Measurements from ENCODE around the gene ATP5PO.

GRCh38 chr21:33924766-33925100 lies 9.1 kb upstream of the ATP5PO start:
- TF ChIP-seq RAD21 (IDR thresholded peaks at IDR 0.05; ENCODE audit: low read length) (0 out of 2 replicates have a peak, but pooled peaks have one; percentile 2), EP300 (IDR thresholded peaks at IDR 0.05; ENCODE audit: borderline replicate concordance in 1 of 2, low read depth in 1 of 2, low read length in 1 of 2) (no peak), POLR2AphosphoS5 (IDR thresholded peaks at IDR 0.05; ENCODE audit: low read depth, low read length) (no peak), NFIC (IDR thresholded peaks at IDR 0.05; ENCODE audit: borderline replicate concordance) (no peak), SMC3 (IDR thresholded peaks at IDR 0.05; ENCODE audit: low read depth, low read length) (no peak), EZH2phosphoT487 (IDR thresholded peaks at IDR 0.05; ENCODE audit: borderline replicate concordance, low read depth) (no peak), SIN3A (IDR thresholded peaks at IDR 0.05; ENCODE audit: borderline replicate concordance, low read depth, low read length) (no peak), REST (IDR thresholded peaks at IDR 0.05; ENCODE audit: low read depth, low read length) (no peak)
- TF ChIP-seq, protein P1, sequence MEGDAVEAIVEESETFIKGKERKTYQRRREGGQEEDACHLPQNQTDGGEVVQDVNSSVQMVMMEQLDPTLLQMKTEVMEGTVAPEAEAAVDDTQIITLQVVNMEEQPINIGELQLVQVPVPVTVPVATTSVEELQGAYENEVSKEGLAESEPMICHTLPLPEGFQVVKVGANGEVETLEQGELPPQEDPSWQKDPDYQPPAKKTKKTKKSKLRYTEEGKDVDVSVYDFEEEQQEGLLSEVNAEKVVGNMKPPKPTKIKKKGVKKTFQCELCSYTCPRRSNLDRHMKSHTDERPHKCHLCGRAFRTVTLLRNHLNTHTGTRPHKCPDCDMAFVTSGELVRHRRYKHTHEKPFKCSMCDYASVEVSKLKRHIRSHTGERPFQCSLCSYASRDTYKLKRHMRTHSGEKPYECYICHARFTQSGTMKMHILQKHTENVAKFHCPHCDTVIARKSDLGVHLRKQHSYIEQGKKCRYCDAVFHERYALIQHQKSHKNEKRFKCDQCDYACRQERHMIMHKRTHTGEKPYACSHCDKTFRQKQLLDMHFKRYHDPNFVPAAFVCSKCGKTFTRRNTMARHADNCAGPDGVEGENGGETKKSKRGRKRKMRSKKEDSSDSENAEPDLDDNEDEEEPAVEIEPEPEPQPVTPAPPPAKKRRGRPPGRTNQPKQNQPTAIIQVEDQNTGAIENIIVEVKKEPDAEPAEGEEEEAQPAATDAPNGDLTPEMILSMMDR (IDR thresholded peaks at IDR 0.05): no peak

All from SK-N-SH (cell line).